CD14-positive monocyte (primary cell): ENCODE data around the gene PRXL2C. TPM values are rescaled to one million over a fixed set of nuclear protein-coding genes. Genes with fewer than 3 reads are reported as not detected.

Experiments
- DNase-seq, 3 donors: peaks; one replicate each; pipeline ENCODE4 v3.0.0-alpha.2; 2011 to 2022
- H2AFZ ChIP-seq: 2 replicates; pipeline ENCODE4 v1.6.0; 2012; ENCODE audit warnings: mild to moderate bottlenecking, low read depth, low read length, inconsistent platforms; ENCODE audit not compliant: insufficient read depth, poor library complexity, severe bottlenecking
- H3K27ac ChIP-seq, 2 donors: 1 replicate in 1 of 2; 2 replicates in 1 of 2; pipeline ENCODE4 v1.5.1; 2012 to 2013; ENCODE audit warnings: low read length in 2 of 2, control low read depth in 1 of 2, inconsistent platforms in 1 of 2, low read depth in 1 of 2, mild to moderate bottlenecking in 1 of 2
- H3K27me3 ChIP-seq, 2 donors: one replicate each; pipeline versions ENCODE4 v1.6.0 to v1.6.1; 2011 to 2013; ENCODE audit warnings: low read length in 2 of 2; ENCODE audit not compliant: control insufficient read depth in 2 of 2, insufficient read depth in 2 of 2
- H3K36me3 ChIP-seq, 2 donors: replicated peaks in 1 of 2; 1 replicate in 1 of 2; 2 replicates in 1 of 2; pipeline versions ENCODE4 v1.5.1 to v1.6.1; 2012 to 2013; ENCODE audit warnings: low read length in 2 of 2, control low read depth in 1 of 2, inconsistent platforms in 1 of 2, mild to moderate bottlenecking in 1 of 2; ENCODE audit not compliant: insufficient read depth in 2 of 2, control insufficient read depth in 1 of 2
- H3K4me1 ChIP-seq, 2 donors: 1 replicate in 1 of 2; 2 replicates in 1 of 2; pipeline versions ENCODE4 v1.5.1 to v1.6.1; 2012 to 2013; ENCODE audit warnings: low read length in 2 of 2, control low read depth in 1 of 2, inconsistent platforms in 1 of 2, mild to moderate bottlenecking in 1 of 2, moderate library complexity in 1 of 2; ENCODE audit not compliant: insufficient read depth in 2 of 2, control insufficient read depth in 1 of 2
- H3K4me2 ChIP-seq: replicated peaks from 2 replicates; pipeline ENCODE3; 2012; ENCODE audit warnings: low read length, moderate library complexity, mild to moderate bottlenecking; ENCODE audit not compliant: poor library complexity, severe bottlenecking; ENCODE audit errors: extremely low read depth
- H3K4me3 ChIP-seq, 3 experiments: fragments of 200-600 bp in 1 of 3; sonication (generic) in 1 of 3; replicated peaks in 1 of 3; 1 replicate in 2 of 3; 2 replicates in 1 of 3; pipeline ENCODE4 v1.5.1; 2011 to 2013; ENCODE audit warnings: low read length in 3 of 3, mild to moderate bottlenecking in 3 of 3, control low read depth in 2 of 3, low read depth in 2 of 3, inconsistent platforms in 1 of 3, moderate library complexity in 1 of 3
- H3K79me2 ChIP-seq: 2 replicates; pipeline ENCODE4 v1.6.0; 2012; ENCODE audit warnings: mild to moderate bottlenecking, control low read depth, inconsistent platforms, low read length, moderate library complexity; ENCODE audit not compliant: insufficient read depth
- H3K9ac ChIP-seq: 2 replicates; pipeline ENCODE4 v1.6.0; 2017; ENCODE audit warnings: low read length, mild to moderate bottlenecking; ENCODE audit not compliant: insufficient read depth, poor library complexity, severe bottlenecking
- H3K9me3 ChIP-seq, 2 donors: replicated peaks in 1 of 2; 1 replicate in 1 of 2; 2 replicates in 1 of 2; pipeline versions ENCODE4 v1.5.1 to v1.6.1; 2012 to 2013; ENCODE audit warnings: low read length in 2 of 2, control low read depth in 1 of 2; ENCODE audit not compliant: control insufficient read depth in 1 of 2, insufficient read depth in 1 of 2
- H4K20me1 ChIP-seq: 2 replicates; pipeline ENCODE4 v1.6.0; 2012; ENCODE audit warnings: mild to moderate bottlenecking, low read length, control low read depth, moderate library complexity; ENCODE audit not compliant: insufficient read depth
- H3K27ac Mint-ChIP-seq, 7 donors: one replicate each; pipeline ENCODE4 v1.8.0; 2020; ENCODE audit warnings: mild to moderate bottlenecking in 7 of 7, mixed read lengths in 7 of 7, moderate library complexity in 6 of 7, inconsistent platforms in 2 of 7
- H3K27me3 Mint-ChIP-seq, 3 donors: one replicate each; pipeline ENCODE4 v1.8.0; 2021 to 2022; ENCODE audit warnings: low read depth in 3 of 3, mild to moderate bottlenecking in 3 of 3, mixed read lengths in 3 of 3, moderate library complexity in 3 of 3, inconsistent platforms in 1 of 3
- H3K36me3 Mint-ChIP-seq, 2 donors: one replicate each; pipeline ENCODE4 v1.8.0; 2020; ENCODE audit warnings: mixed read lengths in 2 of 2, inconsistent platforms in 1 of 2, mild to moderate bottlenecking in 1 of 2
- H3K4me1 Mint-ChIP-seq: one replicate; pipeline ENCODE4 v1.8.0; 2020; ENCODE audit warnings: mild to moderate bottlenecking, mixed read lengths
- H3K4me3 Mint-ChIP-seq, 2 donors: one replicate each; pipeline ENCODE4 v1.8.0; 2020; ENCODE audit warnings: mild to moderate bottlenecking in 2 of 2, mixed read lengths in 2 of 2, moderate library complexity in 1 of 2
- H3K9me3 Mint-ChIP-seq, 7 donors: one replicate each; pipeline ENCODE4 v1.8.0; 2020 to 2022; ENCODE audit warnings: mixed read lengths in 7 of 7, mild to moderate bottlenecking in 6 of 7, moderate library complexity in 6 of 7, inconsistent platforms in 2 of 7
- CTCF ChIP-seq: fragments of 200-600 bp; IDR thresholded peaks from one replicate; pipeline ENCODE4 v1.8.0; 2022; ENCODE audit warnings: antibody characterized with exemption, mild to moderate bottlenecking
- WGBS: methylation state at CpG from one replicate; pipeline ENCODE4 v1.1.5; 2013; ENCODE audit warnings: missing lambda C conversion rate; ENCODE audit not compliant: insufficient coverage; 5-methylcytosine and 5-hydroxymethylcytosine counted together
- intact Hi-C, 2 donors: fragments of 100-400 bp; cut with micrococcal nuclease; formaldehyde crosslinking; loops; one replicate each; pipeline versions ENCODE4 v1.15.0 to v1.15.1; 2023
- polyA plus RNA-seq, 3 donors: library from polyadenylated mRNA; depleted of rRNA in 1 of 3; unstranded in 2 of 3; stranded (reverse) in 1 of 3; fragments of 300-500 nt in 2 of 3; fragments of >200 nt in 1 of 3; fragmentation: Illumina TruSeq in 2 of 3; gene quantifications; 1 replicate in 2 of 3; 2 replicates in 1 of 3; pipeline ENCODE4 v1.2.3, GENCODE V29; 2012 to 2021

The PRXL2C gene
- polyA plus RNA-seq, 3 donors: 9.2 to 14.6 (median 9.3) TPM

GRCh38 chr9:96619491-96620180 lies 35.5 kb downstream of the PRXL2C start, which contains the start of gene CDC14B:
TSS of gene CDC14B (minus strand) at chr9:96619843. CDS start at chr9:96619378, 465 bp downstream.
- intact Hi-C loops: no loop called here
- H2AFZ ChIP-seq: peak within 1 kb of the TSS; percentile 68

GRCh38 chr9:96619124-96619465 lies 36.0 kb downstream of the PRXL2C start:
- H3K36me3 ChIP-seq: no peaks in the 10 kb centered on the region
- no peak overlapping the region for H3K27ac Mint-ChIP-seq
- no peak overlapping the region for H3K27ac ChIP-seq
- TF ChIP-seq CTCF: no peak
- peaks cover 0 to 21% (median 8%) of the 10 kb centered on the region in 7 donors for H3K9me3 Mint-ChIP-seq
- H4K20me1 ChIP-seq: no peaks in the 10 kb centered on the region
- H3K36me3 Mint-ChIP-seq: peaks cover 0 to 4% of the 10 kb centered on the region in 2 donors
- intact Hi-C loops: no loop called here
- no peak overlapping the region for H3K4me3 Mint-ChIP-seq
- peaks cover 15% of the 10 kb centered on the region for H3K4me1 Mint-ChIP-seq
- no peak for DNase-seq
- peaks cover 5 to 8% of the 10 kb centered on the region in 2 donors for H3K9me3 ChIP-seq
- H3K27me3 Mint-ChIP-seq: peaks cover 52 to 72% (median 61%) of the 10 kb centered on the region in 3 donors
- H3K4me2 ChIP-seq: peak overlapping the region; percentile 75
- peak overlapping the region in 2 of 3 experiments; percentile 17 to 68 for H3K4me3 ChIP-seq
- H3K4me1 ChIP-seq: peaks cover 8 to 10% of the 10 kb centered on the region in 2 donors
- peak overlapping the region; percentile 68 for H2AFZ ChIP-seq
- H3K9ac ChIP-seq: peak overlapping the region; percentile 46
- under 1% methylated on average over 54 of the region's 54 CpGs for WGBS
- peaks cover 41 to 71% of the 10 kb centered on the region in 2 donors for H3K27me3 ChIP-seq
- H3K79me2 ChIP-seq: no peaks in the 10 kb centered on the region

More at GRCh38 chr9:96619491-96620180, 35.5 kb downstream of the PRXL2C start, which contains the start of gene CDC14B:
- Histone ChIP-seq H3K4me2 (peak within 1 kb of the TSS; percentile 75), H3K27me3 (peaks cover 41 to 70% of the 10 kb centered on the region in 2 donors), H3K9ac (peak within 1 kb of the TSS; percentile 46), H3K9me3 (peaks cover 5 to 8% of the 10 kb centered on the region in 2 donors), H3K4me1 (peaks cover 8 to 10% of the 10 kb centered on the region in 2 donors), H3K79me2 (no peaks in the 10 kb centered on the region), H3K4me3 (peak within 1 kb of the TSS; percentile 14 to 68 (median 17)), H4K20me1 (no peaks in the 10 kb centered on the region), H3K27ac (no peak within 1 kb of the TSS), H3K36me3 (no peaks in the 10 kb centered on the region)
- peak; percentile 9 for TF ChIP-seq CTCF
- H3K27ac Mint-ChIP-seq: peak within 1 kb of the TSS in 1 of 7 donors; percentile 30
- under 1% methylated on average over 60 of the region's 66 CpGs for WGBS
- H3K9me3 Mint-ChIP-seq: peaks cover 0 to 21% (median 8%) of the 10 kb centered on the region in 7 donors
- peaks cover 15% of the 10 kb centered on the region for H3K4me1 Mint-ChIP-seq
- peaks cover 0 to 4% of the 10 kb centered on the region in 2 donors for H3K36me3 Mint-ChIP-seq
- DNase-seq: peak; percentile 14 to 58 (median 14)
- peak within 1 kb of the TSS; percentile 70 to 81 for H3K4me3 Mint-ChIP-seq
- H3K27me3 Mint-ChIP-seq: peaks cover 54 to 69% (median 60%) of the 10 kb centered on the region in 3 donors
